Astrocyte of the cerebellum (primary cell): ENCODE data around the gene HAUS5.
A peak's percentile ranks its signal among the peaks of the same experiment; 100 is the strongest.

Source experiments
- DNase-seq: peaks from one replicate; pipeline ENCODE4 v3.0.0-alpha.2; 2011; ENCODE audit warnings: low read depth
- H3K4me3 ChIP-seq: 2 replicates; pipeline ENCODE4 v1.5.1; 2011; ENCODE audit warnings: mild to moderate bottlenecking, low read depth, low read length, moderate library complexity
- CTCF ChIP-seq: IDR thresholded peaks from 2 replicates; pipeline ENCODE4 v1.5.1; 2012; ENCODE audit warnings: low read length, low read depth, moderate library complexity, mild to moderate bottlenecking; ENCODE audit errors: missing control alignments
- in situ Hi-C: cut with HindIII; loops from 2 replicates; pipeline ENCODE4 v1.10.0; 2017; ENCODE audit warnings: low sequenced_read_pairs

Gene HAUS5

DNA sequence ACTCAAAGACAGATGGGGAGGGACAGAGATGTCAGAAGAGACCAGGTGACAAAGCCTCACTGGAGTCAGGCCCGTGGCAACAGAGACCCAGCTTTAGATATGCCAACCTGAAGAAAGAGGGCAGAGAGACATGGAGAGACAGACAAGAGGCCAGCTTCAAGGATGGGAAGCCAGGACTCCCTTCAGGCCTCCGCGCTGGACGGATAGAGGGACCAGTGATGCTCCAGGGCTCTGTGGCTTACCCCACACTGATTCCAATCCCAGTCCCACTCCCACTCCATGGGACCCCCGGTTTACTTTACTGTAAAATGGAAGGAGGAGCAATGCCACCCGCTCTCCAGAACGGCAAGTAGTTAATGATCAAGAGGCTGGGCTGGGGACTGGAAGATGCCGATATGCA lies 27.3 kb downstream of the HAUS5 start:
- H3K4me3 ChIP-seq, result no peak overlapping the region
- in situ Hi-C loops, result no loop called here
- no peak for TF ChIP-seq CTCF
- no peak for DNase-seq

- DNase-seq, result no peak
- no peak within 1 kb of the TSS for H3K4me3 ChIP-seq
- no peak for TF ChIP-seq CTCF
- in situ Hi-C loops, result no loop called here
Observed at GRCh38 chr19:35641515-35642151, 29.1 kb downstream of the HAUS5 start, which contains the start of gene ETV2. TSS of gene ETV2 (plus strand) at chr19:35641745. CDS start at chr19:35642461, 716 bp downstream.

- no peak for TF ChIP-seq CTCF
- in situ Hi-C loops, result no loop called here
- H3K4me3 ChIP-seq, result no peak overlapping the region
- DNase-seq, result no peak
Observed at GRCh38 chr19:35642312-35642711, 29.8 kb downstream of the HAUS5 start.

DNA sequence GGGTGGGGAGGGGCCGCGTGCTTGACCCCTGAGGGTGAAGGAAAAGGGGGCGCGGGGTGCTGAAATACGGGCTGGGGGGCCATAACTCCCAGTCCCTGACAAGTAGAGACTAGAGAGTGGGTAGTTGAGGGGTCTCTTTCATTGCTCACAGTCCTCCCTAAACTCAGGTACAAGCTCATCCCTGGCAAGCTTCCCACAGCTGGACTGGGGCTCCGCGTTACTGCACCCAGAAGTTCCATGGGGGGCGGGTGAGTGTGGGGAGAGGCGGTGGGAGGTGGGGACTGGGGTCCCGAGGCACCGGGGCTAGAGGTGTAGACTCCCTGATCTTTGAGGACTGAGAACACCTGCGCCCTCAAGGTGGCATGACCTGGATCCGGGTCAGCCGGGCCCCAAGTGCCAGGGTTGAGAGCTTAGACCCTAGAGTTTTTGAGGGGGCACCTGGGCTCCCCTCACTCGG lies 30.3 kb downstream of the HAUS5 start:
- peak overlapping the region; percentile 52 for H3K4me3 ChIP-seq
- in situ Hi-C loops, result no loop called here

DNA sequence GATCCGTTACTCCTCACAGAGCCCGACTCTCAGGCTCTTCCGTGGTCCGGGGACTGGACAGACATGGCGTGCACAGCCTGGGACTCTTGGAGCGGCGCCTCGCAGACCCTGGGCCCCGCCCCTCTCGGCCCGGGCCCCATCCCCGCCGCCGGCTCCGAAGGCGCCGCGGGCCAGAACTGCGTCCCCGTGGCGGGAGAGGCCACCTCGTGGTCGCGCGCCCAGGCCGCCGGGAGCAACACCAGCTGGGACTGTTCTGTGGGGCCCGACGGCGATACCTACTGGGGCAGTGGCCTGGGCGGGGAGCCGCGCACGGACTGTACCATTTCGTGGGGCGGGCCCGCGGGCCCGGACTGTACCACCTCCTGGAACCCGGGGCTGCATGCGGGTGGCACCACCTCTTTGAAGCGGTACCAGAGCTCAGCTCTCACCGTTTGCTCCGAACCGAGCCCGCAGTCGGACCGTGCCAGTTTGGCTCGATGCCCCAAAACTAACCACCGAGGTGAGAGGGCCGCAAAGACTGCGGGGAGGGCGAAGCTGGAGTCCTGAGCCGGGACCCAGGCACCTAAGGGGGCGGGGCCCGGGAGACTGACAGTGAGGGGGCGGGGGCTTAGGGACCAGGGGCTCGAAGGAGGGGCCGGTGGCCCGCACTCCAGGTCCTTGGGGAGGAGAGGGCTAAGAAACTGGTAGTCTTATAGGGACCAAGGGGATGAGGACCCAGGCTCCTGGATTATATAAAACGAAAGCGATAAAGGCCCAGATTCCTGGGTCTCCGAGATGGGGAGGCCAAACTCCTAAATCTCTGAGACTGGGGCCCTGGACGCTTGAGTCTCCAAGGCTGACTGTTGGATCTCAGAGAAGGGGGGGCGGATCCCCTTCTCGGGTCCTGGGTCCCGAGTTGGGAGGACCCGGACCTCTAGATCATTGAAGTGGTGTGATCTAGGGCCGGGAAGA lies 31.0 kb downstream of the HAUS5 start:
- no peak for DNase-seq
- TF ChIP-seq CTCF, result no peak
- peak overlapping the region; percentile 52 for H3K4me3 ChIP-seq
- in situ Hi-C loops, result no loop called here

More for the DNA sequence above, 30.3 kb downstream of the HAUS5 start:
- no peak for DNase-seq
- no peak for TF ChIP-seq CTCF

- H3K4me3 ChIP-seq, result peak overlapping the region; percentile 52
- DNase-seq, result peak; percentile 73
- no peak for TF ChIP-seq CTCF
- in situ Hi-C loops, result no loop called here
Observed at GRCh38 chr19:35644206-35644986, 31.9 kb downstream of the HAUS5 start.
